HCT116 (cell line): ENCODE results near the gene SLC34A3. TPM values are rescaled to one million over a fixed set of nuclear protein-coding genes. Genes with fewer than 3 reads are reported as not detected.

ENCODE experiments used
- ATAC-seq: fragments of 200-7000 bp; cut with Tn5 transposase; 2 replicates; pipeline ENCODE4 v1.9.1; 2020; ENCODE audit warnings: mild to moderate bottlenecking, moderate library complexity
- BruUV-seq: library from RNA; stranded (reverse); fragments of 400-500 nt; replicated peaks from 2 replicates; lab custom pipeline; 2021; lab: Mats Ljungman, UMichigan
- CTCF ChIA-PET: fragments of 300-600 bp; sonication (Branson Sonifier 250); formaldehyde crosslinking; loops from one replicate; lab custom pipeline; 2021; ENCODE audit warnings: antibody characterized with exemption; lab: Charles Lee
- POLR2A ChIA-PET: fragments of 300-600, 350-600 bp; sonication (Branson Sonifier 250); formaldehyde crosslinking; loops from one replicate; lab custom pipeline; 2021; ENCODE audit warnings: antibody characterized with exemption; lab: Charles Lee
- RAD21 ChIA-PET, 2 experiments: fragments of 300-600 bp; sonication (Branson Sonifier 250); formaldehyde crosslinking; loops; one replicate each; lab custom pipeline; 2023; ENCODE audit warnings: low total read pairs in 2 of 2; ENCODE audit not compliant: uncharacterized antibody in 2 of 2, unreplicated experiment in 2 of 2, low non-redundant PET in 1 of 2; lab: Charles Lee
- DNase-seq: peaks from one replicate; pipeline ENCODE4 v3.0.0-alpha.2; 2010; ENCODE audit warnings: low read depth, low spot score
- H2AFZ ChIP-seq: fragments of 200-600 bp; shearing (Covaris generic), sonication (generic); 2 replicates; pipeline ENCODE4 v1.6.1; 2017; ENCODE audit warnings: low read depth, mixed run types, mixed read lengths, antibody characterized with exemption, low read length; ENCODE audit not compliant: poor library complexity, severe bottlenecking
- H3K27ac ChIP-seq: 2 replicates; pipeline ENCODE4 v1.5.1; 2012; ENCODE audit warnings: low read depth, low read length
- H3K27me3 ChIP-seq: fragments of 200-600 bp; sonication (generic); 2 replicates; pipeline ENCODE4 v1.6.1; 2016; ENCODE audit warnings: mixed run types, low read length, mixed read lengths; ENCODE audit not compliant: insufficient read depth
- H3K36me3 ChIP-seq, 2 experiments: fragments of 200-500 bp in 1 of 2; fragments of 200-600 bp in 1 of 2; sonication (Bioruptor generic) in 1 of 2; sonication (generic) in 1 of 2; 2 replicates each; pipeline versions ENCODE4 v1.5.1 to v1.6.1; 2014 to 2016; ENCODE audit warnings: low read length in 2 of 2, inconsistent platforms in 1 of 2, mixed read lengths in 1 of 2, mixed run types in 1 of 2; ENCODE audit not compliant: insufficient read depth in 2 of 2, control insufficient read depth in 1 of 2
- H3K4me1 ChIP-seq, 2 experiments: fragments of 200-600 bp in 1 of 2; sonication (generic) in 1 of 2; 2 replicates each; pipeline versions ENCODE4 v1.5.1 to v1.6.1; 2012 to 2017; ENCODE audit warnings: low read length in 2 of 2, inconsistent platforms in 1 of 2, mild to moderate bottlenecking in 1 of 2, mixed read lengths in 1 of 2, mixed run types in 1 of 2, moderate library complexity in 1 of 2; ENCODE audit not compliant: insufficient read depth in 2 of 2, control insufficient read depth in 1 of 2
- H3K4me2 ChIP-seq: fragments of 200-600 bp; sonication (generic); 2 replicates; pipeline ENCODE4 v1.6.1; 2017; ENCODE audit warnings: mixed run types, low read length, mixed read lengths
- H3K4me3 ChIP-seq, 2 experiments: fragments of 200-600 bp in 1 of 2; sonication (generic) in 1 of 2; replicated peaks in 1 of 2; 2 replicates each; pipeline ENCODE4 v1.5.1; 2011 to 2016; ENCODE audit warnings: low read length in 2 of 2, control low read depth in 1 of 2, low read depth in 1 of 2, mild to moderate bottlenecking in 1 of 2, mixed read lengths in 1 of 2, mixed run types in 1 of 2
- H3K79me2 ChIP-seq: fragments of 200-600 bp; sonication (generic); 2 replicates; pipeline ENCODE4 v1.6.1; 2017; ENCODE audit warnings: mild to moderate bottlenecking, mixed run types, low read length, moderate library complexity, mixed read lengths; ENCODE audit not compliant: insufficient read depth
- H3K9ac ChIP-seq: fragments of 200-600 bp; sonication (generic); 2 replicates; pipeline ENCODE4 v1.6.1; 2016; ENCODE audit warnings: low read length, mixed read lengths
- H3K9me2 ChIP-seq: fragments of 200-600 bp; sonication (generic), shearing (Covaris generic); 2 replicates; pipeline ENCODE4 v1.6.1; 2017; ENCODE audit warnings: mixed run types, mild to moderate bottlenecking, moderate library complexity; ENCODE audit not compliant: insufficient read depth
- H3K9me3 ChIP-seq, 2 experiments: fragments of 200-500 bp in 1 of 2; fragments of 200-600 bp in 1 of 2; sonication (Bioruptor generic) in 1 of 2; sonication (generic) in 1 of 2; 2 replicates each; pipeline ENCODE4 v1.6.1; 2014 to 2017; ENCODE audit warnings: low read length in 2 of 2, mixed read lengths in 2 of 2, inconsistent platforms in 1 of 2, low read depth in 1 of 2, mild to moderate bottlenecking in 1 of 2, mixed run types in 1 of 2, moderate library complexity in 1 of 2; ENCODE audit not compliant: control insufficient read depth in 1 of 2, insufficient read depth in 1 of 2
- H4K20me1 ChIP-seq: fragments of 200-600 bp; sonication (generic), shearing (Covaris generic); 2 replicates; pipeline ENCODE4 v1.6.1; 2017; ENCODE audit warnings: mixed run types, mild to moderate bottlenecking, moderate library complexity; ENCODE audit not compliant: insufficient read depth
- ATF3 ChIP-seq: IDR thresholded peaks from 2 replicates; pipeline ENCODE4 v1.6.1; 2012
- CEBPB ChIP-seq: IDR thresholded peaks from 2 replicates; pipeline ENCODE4 v1.6.1; 2012; ENCODE audit warnings: low read depth
- EGR1 ChIP-seq: IDR thresholded peaks from 2 replicates; pipeline ENCODE4 v1.6.1; 2012; ENCODE audit warnings: low read depth
- ELF1 ChIP-seq: IDR thresholded peaks from 2 replicates; pipeline ENCODE4 v1.6.1; 2012; ENCODE audit warnings: low read depth, borderline replicate concordance
- EZH2 ChIP-seq: fragments of 200-600 bp; sonication (generic); IDR thresholded peaks from 2 replicates; pipeline ENCODE4 v1.6.1; 2017; ENCODE audit warnings: antibody characterized with exemption, mixed run types
- EZH2phosphoT487 ChIP-seq: fragments of 200-600 bp; IDR thresholded peaks from 2 replicates; pipeline ENCODE4 v1.6.1; 2018; ENCODE audit warnings: antibody characterized with exemption, borderline replicate concordance
- FOSL1 ChIP-seq: IDR thresholded peaks from 2 replicates; pipeline ENCODE4 v1.6.1; 2012; ENCODE audit warnings: low read depth
- RAD21 ChIP-seq: IDR thresholded peaks from 2 replicates; pipeline ENCODE4 v1.6.1; 2012; ENCODE audit warnings: low read depth, mild to moderate bottlenecking
- REST ChIP-seq: IDR thresholded peaks from 2 replicates; pipeline ENCODE4 v1.6.1; 2012; ENCODE audit warnings: low read depth
- SIN3A ChIP-seq: IDR thresholded peaks from 2 replicates; pipeline ENCODE4 v1.6.1; 2012; ENCODE audit warnings: low read depth
- SP1 ChIP-seq: IDR thresholded peaks from 2 replicates; pipeline ENCODE4 v1.6.1; 2012; ENCODE audit warnings: low read depth
- TCF7L2 ChIP-seq: IDR thresholded peaks from 2 replicates; pipeline ENCODE4 v1.7.0; 2011; ENCODE audit warnings: borderline replicate concordance, inconsistent platforms; ENCODE audit not compliant: insufficient read depth, insufficient read length; ENCODE audit errors: extremely low read depth
- YY1 ChIP-seq: IDR thresholded peaks from 2 replicates; pipeline ENCODE4 v1.6.1; 2011; ENCODE audit warnings: low read length, low read depth, moderate library complexity, mild to moderate bottlenecking; ENCODE audit not compliant: insufficient replicate concordance; ENCODE audit errors: extremely low read depth
- ZBTB33 ChIP-seq: IDR thresholded peaks from 2 replicates; pipeline ENCODE4 v1.6.1; 2011; ENCODE audit warnings: mild to moderate bottlenecking, low read length, moderate library complexity; ENCODE audit not compliant: insufficient replicate concordance; ENCODE audit errors: extremely low read depth
- ZFX ChIP-seq: fragments of 450-650 bp; IDR thresholded peaks from 2 replicates; pipeline ENCODE4 v1.6.1; 2017
- ZNF274 ChIP-seq: fragments of 200-500 bp; sonication (Bioruptor generic); IDR thresholded peaks from 2 replicates; pipeline ENCODE4 v1.6.1; 2014; ENCODE audit warnings: mild to moderate bottlenecking, low read depth, low read length, inconsistent platforms
- intact Hi-C: fragments of 100-400 bp; cut with micrococcal nuclease; formaldehyde crosslinking; loops from 2 replicates; pipeline ENCODE4 v1.10.0; 2022
- total RNA-seq: library from RNA; stranded (reverse); gene quantifications from one replicate; pipeline ENCODE4 v1.2.1, GENCODE V29; 2021; ENCODE audit not compliant: unreplicated experiment

Gene SLC34A3
- total RNA-seq, 1 experiment from 2014 or later = 0.15 TPM

GRCh38 chr9:137228506-137228967, 2.2 kb upstream of the SLC34A3 start (continued):
- no peak for TF ChIP-seq ZBTB33

- no peak overlapping the region; the same call in 1 of the 2 replicates for H3K27ac ChIP-seq
- H4K20me1 ChIP-seq = no peaks in the 10 kb centered on the region
- H3K4me1 ChIP-seq = peaks cover 41 to 54% of the 10 kb centered on the region in 2 experiments
- no peaks in the 10 kb centered on the region for H3K36me3 ChIP-seq
- ATAC-seq (no peak), DNase-seq (no peak)
- H3K9me3 ChIP-seq = no peaks in the 10 kb centered on the region
- ChIA-PET RAD21 (no interaction called here), POLR2A (no interaction called here), CTCF (no interaction called here)
- H3K9me2 ChIP-seq = no peaks in the 10 kb centered on the region
- intact Hi-C loops = loop anchor here (5.0 to 10.0 kb wide), 3 partner anchors 42 to 444 kb away; partner anchors contain the start of genes ANAPC2, NPDC1 and SSNA1
- H3K27me3 ChIP-seq = no peaks in the 10 kb centered on the region
- no peak overlapping the region for H3K9ac ChIP-seq
- H3K4me2 ChIP-seq = no peak overlapping the region
- no peaks in the 10 kb centered on the region for H3K79me2 ChIP-seq
- no peak overlapping the region for H2AFZ ChIP-seq
- BruUV-seq = no TSS peak
- no peak overlapping the region for H3K4me3 ChIP-seq
- TF ChIP-seq ELF1 (no peak), REST (no peak), RAD21 (no peak), EZH2 (no peak), ZNF274 (no peak), SIN3A (no peak), CEBPB (no peak), ZFX (no peak), EGR1 (no peak), EZH2phosphoT487 (no peak), SP1 (no peak), FOSL1 (no peak), YY1 (no peak), TCF7L2 (no peak), ATF3 (no peak)
Observed at GRCh38 chr9:137228968-137229896, 1.5 kb upstream of the SLC34A3 start.
